ENCODE measurements around the gene BARHL1. TPM values are rescaled to one million over a fixed set of nuclear protein-coding genes. Genes with fewer than 3 reads are reported as not detected.

The BARHL1 gene
- total RNA-seq, 1 experiment from 2014 or later = not detected

DNA sequence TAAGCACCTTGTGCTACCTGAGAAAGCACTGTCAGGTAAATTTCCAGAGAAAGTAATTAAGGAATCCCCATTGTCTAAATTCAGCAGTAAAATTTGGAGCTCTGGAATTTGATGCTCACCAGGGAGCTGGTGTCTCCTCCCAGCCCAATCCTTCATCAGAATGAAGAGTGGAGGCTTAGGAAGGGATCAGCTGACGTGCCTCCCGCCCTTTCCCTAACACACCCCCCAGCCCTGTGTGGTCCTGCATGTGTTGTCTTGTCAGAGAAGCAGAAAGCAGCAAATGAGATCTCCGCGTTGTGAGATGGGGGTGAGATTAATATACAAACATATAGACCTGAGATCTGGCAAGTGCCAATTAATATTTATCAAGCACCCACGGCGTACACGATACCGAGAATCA is 26.9 kb upstream of the BARHL1 start:
- H4K91ac ChIP-seq (ENCODE audit: insufficient read length, low read depth, low read length) = no peak overlapping the region
- no peak overlapping the region for H3K27ac ChIP-seq (ENCODE audit: insufficient read length, low read depth, low read length)
- H3T11ph ChIP-seq (ENCODE audit: low read length) = no peak overlapping the region
- Mint-ChIP-seq H3K4me1 (peaks cover 9 to 26% of the 10 kb centered on the region in 2 experiments), H3K4me3 (no peak overlapping the region), H3K27me3 (ENCODE audit: low read depth) (peaks cover 9% of the 10 kb centered on the region), H3K36me3 (ENCODE audit: insufficient read depth in 1 of 3, low read depth in 3 of 3) (peaks cover 0 to 8% (median 6%) of the 10 kb centered on the region in 3 experiments; a peak in 6 of 7 replicates), H3K9me3 (peaks cover 9 to 10% of the 10 kb centered on the region in 2 experiments), H3K27ac (no peak overlapping the region)
- no peaks in the 10 kb centered on the region for H3K79me1 ChIP-seq (ENCODE audit: insufficient read depth, low read depth, low read length, poor library complexity, severe bottlenecking)
- H2BK15ac ChIP-seq (ENCODE audit: low read depth, low read length) = no peak overlapping the region
- no CpG with 5 or more reads among the region's 8 CpGs for WGBS (ENCODE audit: extremely low coverage, insufficient read length, low lambda C conversion rate)
- no peak overlapping the region for H4K5ac ChIP-seq (ENCODE audit: insufficient read length, low read depth, low read length)
- H3K23me2 ChIP-seq (ENCODE audit: insufficient read length, low read depth, low read length, poor library complexity, severe bottlenecking) = no peaks in the 10 kb centered on the region
- H3K18ac ChIP-seq (ENCODE audit: insufficient read length, low read depth, low read length) = no peak overlapping the region
- H3K14ac ChIP-seq (ENCODE audit: insufficient read depth, low read length) = no peak overlapping the region
- DNase-seq = no peak
- H4K20me1 ChIP-seq (ENCODE audit: control insufficient read depth, insufficient read depth, insufficient read length) = no peaks in the 10 kb centered on the region
- H4K8ac ChIP-seq (replicated peaks; ENCODE audit: insufficient read length, low read depth, low read length) = no peak overlapping the region
- no peak overlapping the region for H3K4me2 ChIP-seq (ENCODE audit: insufficient read depth, insufficient read length, low read length)
- no peaks in the 10 kb centered on the region; the same call in 1 of the 2 replicates for H3K4me1 ChIP-seq (ENCODE audit: insufficient read depth, low read length)
- H2AK5ac ChIP-seq (ENCODE audit: insufficient read length, low read length) = no peak overlapping the region
- no peak overlapping the region for H2BK20ac ChIP-seq (ENCODE audit: low read depth, low read length, poor library complexity, severe bottlenecking)
- H3K79me2 ChIP-seq (ENCODE audit: insufficient read depth, low read length) = no peaks in the 10 kb centered on the region
- H3K9ac ChIP-seq (ENCODE audit: extremely low read depth, insufficient read length, low read length) = no peak overlapping the region
- no peaks in the 10 kb centered on the region for H3K9me3 ChIP-seq (ENCODE audit: control insufficient read depth, low read depth, low read length)
- H3K23ac ChIP-seq (ENCODE audit: insufficient read length, low read depth, low read length) = no peak overlapping the region
- TF ChIP-seq, protein P1, sequence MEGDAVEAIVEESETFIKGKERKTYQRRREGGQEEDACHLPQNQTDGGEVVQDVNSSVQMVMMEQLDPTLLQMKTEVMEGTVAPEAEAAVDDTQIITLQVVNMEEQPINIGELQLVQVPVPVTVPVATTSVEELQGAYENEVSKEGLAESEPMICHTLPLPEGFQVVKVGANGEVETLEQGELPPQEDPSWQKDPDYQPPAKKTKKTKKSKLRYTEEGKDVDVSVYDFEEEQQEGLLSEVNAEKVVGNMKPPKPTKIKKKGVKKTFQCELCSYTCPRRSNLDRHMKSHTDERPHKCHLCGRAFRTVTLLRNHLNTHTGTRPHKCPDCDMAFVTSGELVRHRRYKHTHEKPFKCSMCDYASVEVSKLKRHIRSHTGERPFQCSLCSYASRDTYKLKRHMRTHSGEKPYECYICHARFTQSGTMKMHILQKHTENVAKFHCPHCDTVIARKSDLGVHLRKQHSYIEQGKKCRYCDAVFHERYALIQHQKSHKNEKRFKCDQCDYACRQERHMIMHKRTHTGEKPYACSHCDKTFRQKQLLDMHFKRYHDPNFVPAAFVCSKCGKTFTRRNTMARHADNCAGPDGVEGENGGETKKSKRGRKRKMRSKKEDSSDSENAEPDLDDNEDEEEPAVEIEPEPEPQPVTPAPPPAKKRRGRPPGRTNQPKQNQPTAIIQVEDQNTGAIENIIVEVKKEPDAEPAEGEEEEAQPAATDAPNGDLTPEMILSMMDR (conservative IDR thresholded peaks at IDR 0.05) = no peak
- no peak overlapping the region for H3K4ac ChIP-seq (ENCODE audit: low read depth, low read length)
- no peak overlapping the region for H2AFZ ChIP-seq (ENCODE audit: low read length)
- H2BK120ac ChIP-seq (ENCODE audit: low read depth, low read length, poor library complexity, severe bottlenecking) = no peak overlapping the region
- H3K56ac ChIP-seq (ENCODE audit: insufficient read length, low read depth, low read length) = no peak overlapping the region
- H2BK5ac ChIP-seq (ENCODE audit: insufficient read length, low read length) = no peak overlapping the region
- H2BK12ac ChIP-seq (ENCODE audit: insufficient read length, low read depth, low read length) = no peak overlapping the region
- H3K27me3 ChIP-seq (ENCODE audit: insufficient read depth, low read length) = no peaks in the 10 kb centered on the region
